CD1c-positive myeloid dendritic cell (primary cell): ENCODE results near the gene RBMXL3.
"Not testable (repeated sequence)": the region's sequence is repeated elsewhere in the genome, so short reads cannot be mapped to it uniquely, and the experiment has no call there.

Experiments used
- DNase-seq: peaks from one replicate; pipeline ENCODE4 v3.0.0-alpha.2; 2016; ENCODE audit errors: extremely low spot score

Gene RBMXL3

DNA sequence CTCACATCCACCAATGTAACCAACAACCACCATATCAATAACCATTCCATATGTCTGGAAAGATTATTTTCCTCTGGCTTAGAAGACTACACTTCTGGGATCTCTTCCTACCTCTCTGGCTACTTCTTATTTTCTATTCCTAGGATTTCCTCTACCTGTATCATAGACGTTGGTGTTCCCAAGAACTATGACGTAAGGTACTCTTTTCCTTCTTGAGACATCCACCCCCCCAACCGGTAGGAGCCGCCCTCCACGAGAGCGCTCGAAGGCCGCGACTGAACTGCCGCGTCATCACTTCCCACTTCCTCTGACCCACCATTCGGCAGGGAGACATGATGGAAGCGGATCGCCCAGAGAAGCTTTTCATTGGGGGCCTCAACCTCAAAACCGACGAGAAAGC, at the start of gene RBMXL3:
TSS of gene RBMXL3 (plus strand) at position 301 of the 400 bp plus-strand sequence. CDS start at position 333, 32 bp downstream.
- DNase-seq = no peak

DNA sequence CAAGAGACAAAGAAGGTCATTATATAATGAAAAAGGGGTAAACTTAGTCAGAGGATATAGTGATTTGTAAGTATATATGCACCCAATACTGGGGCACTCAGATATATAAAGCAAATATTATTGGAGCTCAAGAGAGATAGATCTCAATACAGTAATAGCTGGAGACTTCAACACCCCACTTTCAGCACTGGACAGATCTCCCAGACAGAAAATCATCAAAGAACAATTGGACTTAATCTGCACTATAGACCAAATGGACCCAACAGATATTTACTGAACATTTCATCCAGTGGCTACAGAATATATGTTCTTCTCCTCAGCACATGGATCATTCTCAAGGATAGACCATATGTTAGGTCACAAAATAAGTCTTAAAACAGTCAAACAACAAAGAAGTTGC, 47.2 kb upstream of the RBMXL3 start:
- no peak for DNase-seq

DNA sequence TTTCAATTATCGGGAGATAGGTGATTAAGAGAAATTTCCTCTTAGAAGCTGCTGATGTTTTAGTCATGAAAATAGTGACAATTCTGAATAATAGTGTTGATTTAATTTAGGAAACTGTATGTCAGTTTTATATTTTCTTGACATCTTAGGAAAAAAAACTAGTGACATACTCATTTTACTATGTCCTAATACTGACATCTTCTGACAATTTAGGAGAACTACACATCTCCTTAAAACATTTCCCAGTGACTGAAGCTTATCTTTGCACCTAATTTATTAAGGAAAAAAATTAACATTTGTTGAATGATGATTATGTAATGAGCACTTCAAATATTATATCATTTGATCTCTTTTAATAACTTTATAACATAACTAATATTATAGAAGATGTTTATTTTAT, 42.0 kb upstream of the RBMXL3 start:
- DNase-seq = no peak

DNA sequence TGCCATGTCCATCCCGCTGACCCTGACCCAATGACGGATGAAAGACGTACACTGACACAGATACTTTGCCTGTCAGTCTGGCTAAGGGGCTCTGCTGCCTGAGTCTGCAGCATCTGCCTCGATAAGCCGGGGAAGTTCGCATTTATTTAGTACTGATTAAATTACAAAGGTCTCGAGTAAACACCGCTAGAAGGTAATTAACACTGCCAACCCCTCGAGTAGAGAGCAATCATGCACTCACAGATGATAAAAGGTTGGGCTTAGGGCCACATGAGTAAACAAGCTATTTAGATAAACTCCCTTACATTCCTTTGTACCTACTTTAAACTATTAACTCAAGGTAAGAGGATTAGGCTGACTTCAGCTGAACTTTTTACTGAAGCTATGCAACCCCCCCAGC, 16.0 kb upstream of the RBMXL3 start:
- DNase-seq = no peak

DNA sequence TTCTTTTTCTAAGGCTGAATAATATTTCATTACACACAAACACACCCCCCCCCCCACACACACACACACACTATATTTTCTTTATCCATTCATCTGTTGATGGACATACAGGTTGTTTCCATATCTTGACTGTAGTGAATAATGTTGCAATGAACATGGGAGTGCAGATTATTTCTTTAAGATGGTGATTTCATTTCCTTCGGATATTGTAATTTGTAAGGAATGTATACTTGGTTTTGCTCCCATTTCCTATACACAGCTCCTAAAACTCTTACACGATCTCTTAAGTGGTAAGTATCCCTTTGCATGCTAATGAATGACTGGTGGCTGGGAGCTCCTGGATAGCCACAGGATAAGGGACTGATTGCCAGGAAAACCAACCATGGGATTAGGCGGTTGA, 14.7 kb upstream of the RBMXL3 start:
- DNase-seq = no peak

DNA sequence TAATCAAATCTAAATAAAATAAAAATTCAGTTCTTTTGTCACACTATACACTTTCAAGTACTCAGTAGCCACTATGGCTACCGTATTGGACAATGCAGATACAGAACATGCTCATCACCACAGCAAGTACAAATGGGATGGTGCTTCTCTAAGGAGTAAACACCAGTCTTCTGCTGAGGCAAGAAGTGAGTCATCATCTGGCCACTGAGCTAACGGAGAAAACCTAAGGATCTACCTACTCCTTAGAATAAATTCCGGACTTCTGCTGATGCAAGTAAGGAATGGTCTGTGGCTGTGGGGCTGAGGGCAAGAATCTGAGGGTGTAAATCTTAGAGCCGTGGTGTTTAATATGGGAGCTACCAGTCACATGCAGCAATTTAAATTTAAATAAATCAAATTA, 11.3 kb upstream of the RBMXL3 start:
- no peak for DNase-seq

DNA sequence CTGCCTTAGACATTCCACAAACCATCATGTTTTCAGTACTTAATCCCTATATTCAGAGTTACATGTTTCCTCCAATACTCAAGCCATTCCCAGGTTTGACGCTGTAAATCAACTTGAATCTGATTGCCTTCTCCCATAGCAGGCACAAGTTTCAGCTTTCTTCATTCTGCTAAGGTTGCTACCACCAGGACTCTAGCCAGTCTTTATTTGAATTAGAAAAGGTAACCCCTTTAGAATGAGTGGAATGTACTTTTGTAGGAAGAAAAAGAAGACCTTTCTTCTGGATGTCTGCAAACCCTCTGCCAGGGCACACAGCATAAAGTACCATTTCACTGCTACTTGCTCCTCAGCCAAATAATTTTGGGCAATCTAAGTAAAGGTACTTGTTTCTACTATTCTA, 10.7 kb upstream of the RBMXL3 start:
- no peak for DNase-seq

DNA sequence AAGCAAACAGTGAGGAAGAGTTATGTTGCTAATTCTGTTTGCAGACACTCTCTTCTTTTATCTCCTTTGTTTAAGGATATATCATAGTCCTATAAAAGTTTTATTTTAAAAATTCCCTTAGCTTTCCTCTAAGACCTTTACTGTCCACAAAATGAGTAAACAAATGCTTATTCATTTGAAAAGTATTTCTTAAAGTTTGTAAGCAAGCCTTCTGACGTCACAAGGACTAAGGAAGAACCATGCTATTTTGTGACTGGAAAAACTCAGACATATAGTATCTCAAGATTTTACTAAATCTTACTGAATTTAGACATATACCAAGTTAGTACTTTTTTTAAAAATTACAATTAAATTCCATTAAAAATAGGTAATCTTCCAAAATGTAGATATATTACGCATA, 5.2 kb upstream of the RBMXL3 start:
- DNase-seq = no peak

DNA sequence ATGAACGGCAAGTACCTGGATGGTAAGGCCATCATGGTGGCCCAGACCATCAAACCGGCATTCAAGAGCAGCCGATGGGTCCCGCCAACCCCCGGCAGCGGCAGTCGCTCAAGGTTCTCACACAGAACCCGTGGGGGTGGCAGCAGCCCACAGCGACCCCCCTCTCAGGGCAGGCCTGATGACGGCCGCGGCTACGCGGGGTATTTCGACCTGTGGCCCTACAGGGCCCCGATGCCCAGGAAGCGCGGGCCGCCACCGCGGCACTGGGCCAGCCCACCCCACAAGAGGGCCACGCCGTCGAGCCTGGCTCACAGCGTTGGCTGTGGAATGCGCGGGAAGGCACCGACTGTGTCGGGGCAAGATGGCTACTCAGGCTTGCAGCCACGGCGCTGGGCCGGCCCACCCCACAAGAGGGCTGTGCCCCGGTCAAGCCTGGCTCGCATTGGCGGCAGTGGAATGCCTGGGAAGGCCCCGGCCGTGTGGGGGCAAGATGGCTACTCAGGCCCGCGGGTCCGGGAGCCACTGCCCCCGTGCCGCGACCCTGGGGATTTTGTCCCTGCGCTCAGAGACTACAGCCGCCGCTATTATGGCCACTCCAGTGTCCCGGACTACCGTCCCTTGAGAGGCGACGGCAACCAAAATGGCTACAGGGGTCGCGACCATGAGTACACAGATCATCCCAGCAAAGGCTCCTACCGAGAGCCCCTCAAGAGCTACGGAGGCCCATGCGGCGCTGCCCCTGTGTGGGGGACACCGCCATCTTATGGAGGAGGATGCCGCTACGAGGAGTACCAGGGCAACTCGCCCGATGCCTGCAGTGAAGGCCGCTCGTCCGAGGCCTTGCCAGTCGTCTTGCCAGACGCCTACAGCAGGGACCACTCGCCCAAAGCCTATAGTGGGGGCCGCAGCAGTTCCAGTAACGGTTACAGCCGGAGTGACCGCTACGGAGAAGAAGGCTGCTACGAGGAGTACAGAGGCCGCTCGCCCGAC, 731 bp downstream of the RBMXL3 start:
- no peak for DNase-seq

DNA sequence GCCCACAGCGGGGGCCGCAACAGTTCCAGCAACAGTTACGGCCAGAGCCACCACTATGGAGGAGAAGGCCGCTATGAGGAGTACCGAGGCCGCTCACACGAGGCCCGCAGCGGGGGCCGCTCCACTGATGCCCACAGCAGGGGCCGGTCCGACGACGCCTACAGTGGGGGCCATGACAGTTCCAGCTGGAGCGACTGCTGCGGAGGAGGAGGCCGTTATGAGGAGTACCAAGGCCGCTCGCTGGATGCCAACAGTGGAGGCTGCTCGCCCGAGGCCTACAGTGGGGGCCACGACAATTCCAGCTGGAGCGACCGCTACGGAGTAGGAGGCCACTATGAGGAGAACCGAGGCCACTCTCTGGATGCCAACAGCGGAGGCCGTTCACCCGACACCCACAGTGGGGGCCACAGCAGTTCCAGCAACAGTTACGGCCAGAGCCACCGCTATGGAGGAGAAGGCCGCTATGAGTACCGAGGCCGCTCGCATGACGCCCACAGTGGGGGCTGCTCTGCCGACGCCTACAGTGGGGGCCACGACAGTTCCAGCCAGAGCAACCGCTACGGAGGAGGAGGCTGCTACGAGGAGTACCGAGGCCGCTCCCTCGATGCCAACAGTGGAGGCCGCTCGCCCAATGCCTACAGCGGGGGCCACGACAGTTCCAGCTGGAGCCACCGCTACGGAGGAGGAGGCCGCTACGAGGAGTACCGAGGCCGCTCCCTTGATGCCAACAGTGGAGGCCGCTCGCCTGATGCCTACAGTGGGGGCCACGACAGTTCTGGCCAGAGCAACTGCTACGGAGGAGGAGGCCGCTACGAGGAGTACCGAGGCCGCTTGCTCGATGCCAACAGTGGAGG, 1.7 kb downstream of the RBMXL3 start:
- no peak for DNase-seq

DNA sequence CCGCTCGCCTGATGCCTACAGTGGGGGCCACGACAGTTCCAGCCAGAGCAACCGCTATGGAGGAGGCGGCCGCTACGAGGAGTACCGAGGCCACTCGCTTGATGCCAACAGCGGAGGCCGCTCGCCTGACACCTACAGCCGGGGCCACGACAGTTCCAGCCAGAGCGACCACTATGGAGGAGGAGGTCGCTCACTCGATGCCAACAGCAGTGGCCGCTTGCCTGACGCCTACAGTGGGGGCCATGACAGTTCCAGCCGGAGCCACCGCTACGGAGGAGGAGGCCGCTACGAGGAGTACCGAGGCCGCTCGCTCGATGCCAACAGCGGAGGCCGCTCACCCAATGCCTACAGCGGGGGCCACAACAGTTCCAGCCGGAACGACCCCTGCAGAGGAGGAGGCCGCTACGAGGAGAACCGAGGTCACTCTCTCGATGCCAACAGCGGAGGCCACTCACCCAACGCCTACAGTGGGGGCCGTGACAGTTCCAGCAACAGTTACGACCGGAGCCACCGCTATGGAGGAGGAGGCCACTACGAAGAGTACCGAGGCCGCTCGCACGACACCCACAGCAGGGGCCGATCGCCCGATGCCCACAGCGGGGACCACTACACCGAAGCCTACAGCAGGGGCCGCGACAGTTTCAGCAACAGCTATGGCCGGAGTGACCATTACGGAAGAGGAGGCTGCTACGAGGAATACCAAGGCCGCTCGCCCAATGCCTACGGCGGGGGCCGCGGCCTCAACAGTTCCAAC, 2.5 kb downstream of the RBMXL3 start:
- no peak for DNase-seq

DNA sequence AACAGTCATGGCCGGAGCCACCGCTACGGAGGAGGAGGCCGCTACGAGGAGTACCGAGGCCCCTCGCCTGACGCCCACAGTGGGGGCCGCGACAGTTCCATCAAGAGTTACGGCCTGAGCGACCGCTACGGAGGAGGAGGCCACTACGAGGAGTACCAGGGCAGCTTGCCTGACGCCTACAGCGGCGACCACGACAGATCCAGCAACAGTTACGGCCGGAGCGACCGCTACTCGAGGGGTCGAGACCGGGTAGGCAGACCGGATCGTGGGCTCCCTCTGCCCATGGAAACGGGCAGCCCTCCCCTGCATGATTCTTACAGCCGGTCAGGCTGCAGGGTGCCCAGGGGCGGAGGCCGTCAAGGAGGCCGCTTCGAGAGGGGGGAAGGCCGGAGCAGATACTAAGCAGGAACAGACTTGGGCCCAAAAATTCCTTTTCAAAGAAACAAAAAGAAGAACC, 3.1 kb downstream of the RBMXL3 start:
- no peak for DNase-seq

DNA sequence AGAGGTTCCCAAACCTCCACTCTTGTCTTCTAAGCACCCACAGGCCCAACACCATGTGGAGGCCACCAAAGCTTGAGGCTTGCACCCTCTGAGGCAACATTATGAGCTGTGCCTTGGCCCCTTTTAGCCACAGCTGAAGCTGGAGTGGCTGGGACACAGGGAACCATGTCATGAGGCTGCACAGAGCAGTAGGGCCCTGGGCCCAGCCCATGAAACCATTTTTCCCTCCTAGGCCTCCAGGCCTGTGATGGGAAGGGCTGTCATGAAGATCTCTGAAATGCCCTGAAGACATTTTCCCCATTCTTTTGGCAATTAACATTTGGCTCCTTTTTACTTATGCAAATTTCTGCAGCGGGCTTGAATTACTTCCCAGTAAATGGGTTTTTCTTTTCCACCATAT, 14.8 kb downstream of the RBMXL3 start:
- no peak for DNase-seq

DNA sequence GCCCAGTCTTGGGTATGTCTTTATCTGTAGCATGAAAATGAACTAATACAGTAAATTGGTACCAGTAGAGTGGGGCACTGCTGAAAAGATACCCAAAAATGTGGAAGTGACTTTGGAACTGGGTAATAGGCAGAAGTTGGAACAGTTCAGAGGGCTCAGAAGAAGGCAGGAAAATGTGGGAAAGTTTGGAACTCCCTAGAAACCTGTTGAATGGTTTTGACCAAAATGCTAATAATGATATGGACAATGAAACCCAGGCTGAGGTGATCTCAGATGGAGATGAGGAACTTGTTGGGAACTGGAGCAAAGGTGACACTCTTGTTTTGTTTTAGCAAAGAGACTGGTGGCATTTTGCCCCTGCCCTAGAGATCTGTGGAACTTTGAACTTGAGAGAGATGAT, 20.3 kb downstream of the RBMXL3 start:
- DNase-seq = not testable (repeated sequence)

DNA sequence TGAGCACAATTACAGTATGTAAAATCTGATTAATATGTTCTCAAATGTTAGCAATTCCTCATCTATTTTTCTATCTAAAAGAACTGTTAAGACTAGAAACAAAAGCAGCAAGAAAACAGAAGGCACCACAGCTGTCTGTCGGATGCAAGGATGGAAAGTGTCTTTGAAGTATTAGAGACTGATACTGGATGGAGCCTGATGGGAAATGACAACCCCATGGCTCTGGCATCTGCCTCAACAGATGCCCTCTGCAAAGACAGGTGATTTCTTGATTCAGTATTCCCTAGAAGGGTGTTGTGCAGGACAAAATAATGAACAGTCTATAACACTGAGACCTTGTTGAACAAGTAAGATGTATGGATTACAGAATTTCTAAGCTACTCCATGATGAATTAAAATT, 24.9 kb downstream of the RBMXL3 start:
- no peak for DNase-seq

DNA sequence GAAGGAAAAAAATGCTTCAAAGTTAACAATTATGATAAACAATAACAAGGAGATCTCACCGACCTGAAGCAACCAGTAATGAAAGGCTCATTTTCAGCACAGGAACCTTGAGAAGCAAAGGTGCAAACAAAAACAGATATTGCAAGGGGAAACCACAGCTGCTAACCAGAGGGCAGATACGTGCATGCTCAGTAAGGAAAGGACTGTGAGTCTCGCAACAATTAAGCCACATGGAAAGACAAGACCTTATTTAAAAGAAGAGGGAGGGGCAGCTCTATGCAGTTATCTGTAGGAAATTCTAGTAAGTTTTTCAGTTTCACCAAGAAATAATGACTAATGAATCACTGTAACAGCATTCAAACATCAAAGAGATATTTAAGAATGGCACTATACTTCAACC, 25.4 kb downstream of the RBMXL3 start:
- DNase-seq = no peak

DNA sequence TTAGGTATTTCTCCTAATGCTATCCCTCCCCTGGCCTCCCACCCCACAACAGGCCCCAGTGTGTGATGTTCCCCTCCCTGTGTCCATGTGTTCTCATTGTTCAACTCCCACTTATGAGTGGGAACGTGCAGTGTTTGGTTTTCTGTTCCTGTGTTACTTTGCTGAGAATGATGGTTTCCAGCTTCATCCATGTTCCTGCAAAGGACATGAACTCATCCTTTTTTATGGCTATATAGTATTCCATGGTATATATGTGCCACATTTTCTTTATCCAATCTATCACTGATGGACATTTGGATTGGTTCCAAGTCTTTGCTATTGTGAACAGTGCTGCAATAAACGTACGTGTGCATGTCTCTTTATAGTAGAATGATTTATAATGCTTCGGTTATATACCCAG, 28.1 kb downstream of the RBMXL3 start:
- not testable (repeated sequence) for DNase-seq

DNA sequence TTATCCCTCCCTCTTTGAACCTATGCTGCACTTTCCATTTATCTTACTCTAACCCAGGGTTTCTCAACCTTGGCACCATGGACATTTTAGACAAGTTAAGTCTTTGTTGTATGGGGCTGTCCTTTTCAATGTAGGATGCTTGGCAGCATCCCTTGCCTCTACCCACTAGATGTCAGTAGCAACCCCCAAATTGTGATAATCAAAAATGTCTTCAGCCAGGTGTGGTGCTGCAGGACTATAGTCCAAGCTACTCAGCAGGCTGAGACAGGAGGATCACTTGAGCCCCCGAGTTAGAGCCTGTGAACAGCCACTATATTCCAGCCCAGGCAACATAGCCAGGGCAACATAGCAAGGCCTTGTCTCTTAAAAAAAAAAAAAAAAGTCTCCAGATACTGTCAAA, 37.7 kb downstream of the RBMXL3 start:
- no peak for DNase-seq

DNA sequence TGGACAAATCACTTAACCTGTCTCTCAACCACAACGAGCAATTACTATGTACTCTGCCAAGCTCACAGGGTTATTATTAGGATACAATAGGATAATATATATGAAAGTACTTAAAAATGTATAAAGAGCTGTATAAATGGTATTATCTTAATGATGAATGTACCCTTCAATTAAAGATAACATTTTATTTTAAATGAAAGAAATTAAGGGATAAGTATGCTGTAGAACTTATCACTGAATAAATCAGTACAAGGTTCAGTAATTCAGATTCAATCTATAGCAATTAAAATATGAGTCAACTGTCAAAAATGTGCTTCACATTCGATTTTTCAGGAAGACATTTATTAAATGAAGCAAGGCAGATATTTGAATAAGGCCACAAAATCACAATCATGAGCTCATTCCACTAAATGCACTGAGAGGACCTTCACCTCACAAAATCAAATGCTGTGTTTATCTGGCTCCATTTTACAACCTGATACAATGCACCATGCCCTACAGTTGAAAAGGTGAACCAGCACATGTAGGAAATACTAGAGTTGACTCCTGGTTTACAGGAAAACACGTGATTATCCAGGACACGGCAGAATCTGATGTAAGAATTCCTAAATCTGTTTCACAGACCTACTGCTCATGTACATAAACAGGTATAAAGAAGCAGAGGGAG, 40.3 kb downstream of the RBMXL3 start:
- DNase-seq = no peak

DNA sequence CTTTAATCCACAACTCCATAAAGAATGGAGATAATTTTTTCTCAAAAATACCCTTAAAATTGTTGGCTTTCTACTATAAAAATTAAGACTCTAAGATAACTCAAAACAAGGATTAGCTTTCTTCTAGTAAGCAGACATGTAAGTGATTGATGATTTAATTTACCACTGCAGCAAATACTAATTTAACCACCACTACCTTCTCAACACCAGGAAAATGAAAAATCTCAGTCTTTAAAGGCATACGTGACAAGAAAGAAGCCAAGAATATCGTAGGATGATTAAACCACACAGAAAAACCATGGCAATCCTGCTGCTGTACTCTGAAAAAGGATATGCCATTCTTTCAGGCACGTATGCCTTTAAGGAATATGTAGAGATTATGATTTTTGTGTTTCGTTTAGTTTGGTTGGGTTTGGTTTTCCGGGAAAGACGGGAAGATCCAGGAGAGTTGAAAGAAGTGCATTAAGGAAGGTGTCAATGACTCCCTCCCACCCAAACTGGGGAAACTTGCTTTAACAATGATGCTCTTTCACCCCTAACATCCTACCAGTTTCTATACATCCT, 43.8 kb downstream of the RBMXL3 start:
- no peak for DNase-seq
